K562 (cell line): Measurements from ENCODE around the gene HPSE2. TPM values are rescaled to one million over a fixed set of nuclear protein-coding genes. Genes with fewer than 3 reads are reported as not detected.

Experiments used
- CUX1 ChIP-seq: fragments of 200-800 bp; sonication (Bioruptor generic); IDR thresholded peaks from 2 replicates; pipeline ENCODE4 v1.6.1; 2016; ENCODE audit warnings: missing genetic modification characterization, missing compliant biosample characterization
- E2F5 ChIP-seq: sonication (generic); formaldehyde crosslinking; IDR thresholded peaks from 2 replicates; pipeline ENCODE4 v1.8.0; 2022; ENCODE audit warnings: mild to moderate bottlenecking, missing genetic modification reagents
- EHMT2 ChIP-seq: fragments of 450-650 bp; IDR thresholded peaks from 2 replicates; pipeline ENCODE4 v1.6.1; 2018; ENCODE audit warnings: antibody characterized with exemption
- HDAC6 ChIP-seq: IDR thresholded peaks from 2 replicates; pipeline ENCODE4 v1.6.1; 2012; ENCODE audit warnings: low read depth, mild to moderate bottlenecking, control low read depth, inconsistent platforms, low read length, moderate library complexity
- HNRNPUL1 ChIP-seq: fragments of 200-400 bp; formaldehyde crosslinking; IDR thresholded peaks from 2 replicates; pipeline ENCODE4 v1.6.1; 2017; ENCODE audit warnings: low read length
- JUNB ChIP-seq: fragments of 450-650 bp; formaldehyde crosslinking; conservative IDR thresholded peaks from 2 replicates; pipeline ENCODE4 v1.4.0; 2020; ENCODE audit warnings: mild to moderate bottlenecking
- MEF2A ChIP-seq: IDR thresholded peaks from 2 replicates; pipeline ENCODE4 v1.6.1; 2011; ENCODE audit warnings: low read depth, mild to moderate bottlenecking, low read length, moderate library complexity; ENCODE audit not compliant: control insufficient read depth
- MYBL2 ChIP-seq, 2 experiments: fragments of 450-650 bp in 1 of 2; sonication (generic) in 1 of 2; formaldehyde crosslinking in 1 of 2; IDR thresholded peaks; 2 replicates each; pipeline versions ENCODE4 v1.6.1 to v1.8.1; 2017 to 2022; ENCODE audit warnings: borderline replicate concordance in 1 of 2, inconsistent platforms in 1 of 2, low read depth in 1 of 2, mild to moderate bottlenecking in 1 of 2, missing genetic modification reagents in 1 of 2, moderate library complexity in 1 of 2
- POLR2A ChIP-seq: fragments of 450-650 bp; conservative IDR thresholded peaks from 2 replicates; pipeline ENCODE4 v1.6.1; 2016
- PRDM10 ChIP-seq: fragments of 450-650 bp; IDR thresholded peaks from 2 replicates; pipeline ENCODE4 v1.6.1; 2018; ENCODE audit not compliant: partially characterized antibody
- RBBP5 ChIP-seq: fragments of 200-600 bp; sonication (generic); IDR thresholded peaks from 2 replicates; pipeline ENCODE4 v1.6.1; 2012; ENCODE audit warnings: borderline replicate concordance, mild to moderate bottlenecking, low read length, control low read depth, inconsistent platforms; ENCODE audit not compliant: insufficient read depth, poor library complexity, severe bottlenecking
- SRSF1 ChIP-seq: fragments of 200-400 bp; formaldehyde crosslinking; IDR thresholded peaks from 2 replicates; pipeline ENCODE4 v1.6.1; 2017; ENCODE audit warnings: mild to moderate bottlenecking, low read depth, low read length, moderate library complexity
- WHSC1 ChIP-seq: IDR thresholded peaks from one replicate; pipeline ENCODE4 v1.6.1; 2012; ENCODE audit warnings: low read length, control low read depth, inconsistent platforms
- ZBTB2 ChIP-seq: fragments of 450-650 bp; IDR thresholded peaks from 2 replicates; pipeline ENCODE4 v1.6.1; 2016; ENCODE audit warnings: antibody characterized with exemption
- ZNF668 ChIP-seq: fragments of 250-450 bp; sonication (Bioruptor Pico); IDR thresholded peaks from 2 replicates; pipeline ENCODE4 v1.8.0; 2022; ENCODE audit warnings: mild to moderate bottlenecking, inconsistent platforms
- polyA plus RNA-seq, 8 experiments: library from polyadenylated mRNA; depleted of rRNA in 4 of 8; stranded (reverse) in 5 of 8; unstranded in 3 of 8; fragments of >200 nt; fragmentation: Nextera tagmentation in 2 of 8; fragmentation: Illumina TruSeq in 1 of 8; extraction: Ambion mirVana in 2 of 8; extraction: Trizol in 1 of 8; gene quantifications; 2 replicates each; pipeline versions ENCODE4 v1.2.1 to v1.2.3, GENCODE V29; 2011 to 2014; ENCODE audit warnings: inconsistent platforms in 1 of 8, missing spikeins in 1 of 8
- total RNA-seq, 7 experiments: library from RNA; depleted of rRNA in 6 of 7; stranded (reverse); fragments of >200 nt in 6 of 7; fragmentation: Illumina TruSeq in 2 of 7; extraction: Trizol in 2 of 7; gene quantifications; 2 replicates each; pipeline versions ENCODE4 v1.2.1 to v1.2.3, GENCODE V29; 2011 to 2021; ENCODE audit warnings: low replicate concordance in 1 of 7

The HPSE2 gene
- total and polyA plus RNA-seq, 9 of the 15 experiments (the other 6 are each of a cell fraction or from before 2014, with no cell fraction given) = 0.03 to 0.10 (median 0.04) TPM; not detected in 2

- TF ChIP-seq MYBL2 (IDR thresholded peaks at IDR 0.05; ENCODE audit: low read depth) (no peak), MYBL2 (CRISPR knock-in tag; IDR thresholded peaks at IDR 0.05; ENCODE audit: borderline replicate concordance) (no peak), E2F5 (CRISPR knock-in tag) (no peak), WHSC1 (no peak), EHMT2 (no peak), HDAC6 (no peak), HNRNPUL1 (no peak), RBBP5 (no peak), ZBTB2 (no peak), CUX1 (CRISPR knock-in tag) (no peak), POLR2A (no peak), JUNB (CRISPR knock-in tag) (no peak), ZNF668 (CRISPR knock-in tag) (no peak), MEF2A (0 out of 2 replicates have a peak, but pooled peaks have one; percentile 5), PRDM10 (no peak), SRSF1 (no peak)
Observed at GRCh38 chr10:98458809-98459784, 776.6 kb downstream of the HPSE2 start (continued).
